Endometrial microvascular endothelial cells (primary cell): ENCODE measurements around the gene ACTR8. TPM values are rescaled to one million over a fixed set of nuclear protein-coding genes. Genes with fewer than 3 reads are reported as not detected.

Source experiments
- in situ Hi-C: cut with HindIII; loops from 2 replicates; pipeline ENCODE4 v1.10.0; 2017; ENCODE audit warnings: low sequenced_read_pairs, low pct_unique_long_range_greater_than_20kb; ENCODE audit errors: inconsistent ontology term
- total RNA-seq: library from RNA; depleted of rRNA; stranded (reverse); fragments of >200 nt; gene quantifications from one replicate; pipeline ENCODE4 v1.2.3, GENCODE V29; 2015; ENCODE audit errors: inconsistent ontology term

ACTR8 gene
- total RNA-seq, 1 donor from 2014 or later = 21.0 TPM

DNA sequence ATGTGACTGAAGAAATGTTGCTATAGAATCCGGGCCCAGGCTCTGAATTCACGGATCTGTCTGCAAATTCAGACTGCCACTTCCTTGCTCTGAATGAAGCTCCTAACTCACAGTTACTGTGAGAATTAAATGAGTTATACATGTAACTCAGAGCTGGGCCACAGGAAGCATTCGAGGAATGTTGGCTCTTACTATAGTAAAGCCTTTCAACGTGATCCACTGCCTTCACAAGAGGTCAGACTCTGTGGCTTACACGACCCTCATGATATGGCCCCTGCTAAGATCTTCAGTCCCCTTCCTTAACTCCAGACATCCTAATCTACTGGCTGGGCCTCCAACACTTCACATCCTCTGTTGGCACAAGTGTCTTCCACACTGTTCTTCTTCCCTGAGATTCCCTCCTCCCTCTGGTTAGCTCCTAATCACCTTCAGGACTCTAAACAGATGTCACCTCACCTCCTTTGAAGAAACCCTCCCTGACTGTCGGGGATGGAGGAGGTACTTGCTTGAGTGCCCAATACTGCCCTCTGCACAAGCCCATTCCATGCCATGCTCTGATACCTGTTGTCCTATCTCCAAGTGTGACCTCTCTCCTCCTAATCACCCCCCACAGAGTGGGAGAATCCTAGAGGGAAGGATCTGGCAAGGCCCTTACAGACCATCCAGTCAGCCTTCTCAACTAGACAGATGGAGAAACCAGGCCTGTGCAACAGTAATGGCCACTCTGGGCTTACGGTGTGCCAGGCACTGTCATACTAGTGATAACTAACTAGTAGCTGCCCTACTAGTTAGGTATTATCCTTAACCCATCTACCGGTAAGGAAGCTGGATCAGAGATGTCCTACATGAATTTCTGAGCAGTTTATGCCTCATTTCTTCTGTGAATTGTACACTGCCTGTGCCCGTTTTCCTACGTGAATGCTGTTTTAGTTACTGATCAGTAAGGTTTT lies 1.3 kb downstream of the ACTR8 start:
- in situ Hi-C loops = no loop called here

- in situ Hi-C loops = no loop called here
These were observed 16.0 kb downstream of the ACTR8 start for GRCh38 chr3:53865732-53866499.

- in situ Hi-C loops = no loop called here
These were observed 18.8 kb downstream of the ACTR8 start for GRCh38 chr3:53863145-53863544.

GRCh38 chr3:53862241-53862640 lies 19.7 kb downstream of the ACTR8 start:
- in situ Hi-C loops = no loop called here

- in situ Hi-C loops = no loop called here
These were observed 21.8 kb downstream of the ACTR8 start for GRCh38 chr3:53860196-53860595.

DNA sequence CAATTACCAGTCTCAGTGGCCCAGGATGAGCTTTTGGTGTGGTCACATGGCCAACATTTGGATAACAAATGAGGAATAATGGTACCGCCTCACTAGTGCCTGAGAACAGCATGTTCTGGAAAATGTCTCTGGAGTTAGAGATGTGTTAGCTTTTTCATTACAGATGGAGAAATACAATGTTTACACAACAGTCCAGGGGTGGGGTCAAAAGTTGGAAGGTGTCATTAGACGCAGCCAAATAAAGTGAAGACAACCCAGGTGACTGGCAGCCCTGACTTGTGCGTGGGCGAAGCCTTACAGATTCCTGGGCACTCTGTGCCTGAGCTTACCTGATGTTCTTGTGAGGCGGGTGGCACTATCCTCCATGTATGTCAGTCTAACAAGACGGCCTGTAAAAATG lies 22.8 kb downstream of the ACTR8 start:
- in situ Hi-C loops = no loop called here

DNA sequence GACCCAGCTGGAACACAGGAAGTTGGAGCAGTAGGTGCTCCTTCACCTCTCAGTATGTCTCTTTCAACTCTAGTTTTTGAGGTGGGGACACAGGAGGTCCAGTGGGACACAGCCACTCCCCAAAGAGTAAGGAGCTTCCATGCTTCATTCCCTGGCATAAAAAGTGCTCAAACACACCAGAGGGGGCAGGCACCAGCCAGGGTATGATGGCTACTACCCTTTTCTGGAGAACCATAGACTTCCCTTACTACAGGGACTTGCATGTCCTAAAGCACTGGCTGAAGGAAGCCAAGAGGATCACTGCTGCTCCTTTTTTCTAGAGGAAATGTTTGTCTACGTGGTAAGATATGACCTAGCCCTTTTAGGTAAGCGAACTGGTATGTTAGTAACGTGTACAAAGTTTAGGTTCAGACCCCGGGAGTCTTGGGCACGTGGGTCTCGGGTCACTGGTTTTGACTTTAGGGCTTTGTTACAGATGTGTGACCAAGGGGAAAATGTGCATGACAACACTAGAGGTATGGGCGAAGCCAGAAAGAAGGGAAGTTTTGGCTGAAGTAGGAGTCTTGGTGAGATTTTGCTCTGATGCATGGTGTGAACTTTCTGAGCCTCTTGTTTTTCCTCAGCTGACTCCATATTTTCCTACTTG lies 23.7 kb downstream of the ACTR8 start:
- in situ Hi-C loops = no loop called here

GRCh38 chr3:53856964-53857363 lies 25.0 kb downstream of the ACTR8 start:
- in situ Hi-C loops = no loop called here

- in situ Hi-C loops = no loop called here
These were observed 31.1 kb downstream of the ACTR8 start for GRCh38 chr3:53850895-53851294.

DNA sequence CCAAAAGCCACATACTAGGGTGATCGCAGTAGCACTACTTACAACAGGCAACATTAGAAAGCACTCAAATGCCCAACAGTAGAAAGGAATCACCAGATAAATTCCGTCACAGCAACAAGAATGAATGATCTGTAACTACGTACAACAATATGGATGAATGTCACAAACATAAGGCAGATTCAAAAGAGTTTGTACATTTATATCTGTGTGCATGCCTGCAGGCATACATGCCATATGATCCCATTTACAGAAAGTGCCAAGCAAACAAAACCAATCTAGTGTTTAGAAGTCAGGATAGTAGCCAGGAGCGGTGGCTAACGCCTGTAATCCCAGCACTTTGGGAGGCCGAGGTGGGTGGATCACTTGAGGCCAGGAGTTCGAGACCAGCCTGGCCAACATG lies 32.0 kb downstream of the ACTR8 start:
- in situ Hi-C loops = no loop called here

DNA sequence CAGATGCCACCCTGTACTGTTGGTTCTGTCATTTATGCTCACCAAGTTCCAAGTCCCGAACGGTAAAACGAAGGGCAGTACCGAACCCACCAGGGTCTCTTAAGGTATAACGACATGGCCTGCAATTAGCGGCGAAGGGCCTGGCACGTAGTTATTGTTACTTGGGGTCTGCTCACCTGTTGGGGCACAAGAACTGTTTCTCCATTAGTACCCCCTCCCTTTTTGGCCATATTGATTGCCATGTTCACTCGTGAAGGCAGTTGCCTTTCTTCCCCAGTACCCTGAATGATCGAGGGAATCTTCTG lies 35.1 kb downstream of the ACTR8 start:
- in situ Hi-C loops = no loop called here

GRCh38 chr3:53846134-53846850 lies 35.7 kb downstream of the ACTR8 start, which contains the start of the genes CHDH and IL17RB:
Gene CHDH, minus strand, starts transcription at chr3:53846419. Its CDS starts 22,411 bp downstream, at chr3:53824008.
Gene IL17RB, plus strand, starts transcription at chr3:53846568. Its CDS starts 21 bp downstream, at chr3:53846589.
- in situ Hi-C loops = no loop called here

DNA sequence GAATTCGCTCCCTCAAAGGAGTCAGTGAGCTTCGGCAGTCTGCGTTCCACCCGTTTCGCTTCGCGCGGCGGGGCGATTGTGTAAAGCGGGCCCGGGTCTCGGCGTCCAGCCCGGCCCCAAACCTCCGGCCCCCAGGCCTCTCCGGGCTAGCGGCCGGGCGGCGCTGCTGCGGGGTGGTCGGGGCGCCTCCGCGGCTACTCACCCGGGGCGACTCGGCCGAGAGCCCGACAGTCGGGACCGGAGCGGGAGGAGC lies 36.1 kb downstream of the ACTR8 start:
- in situ Hi-C loops = no loop called here

GRCh38 chr3:53845103-53845880 lies 36.7 kb downstream of the ACTR8 start:
- in situ Hi-C loops = no loop called here

DNA sequence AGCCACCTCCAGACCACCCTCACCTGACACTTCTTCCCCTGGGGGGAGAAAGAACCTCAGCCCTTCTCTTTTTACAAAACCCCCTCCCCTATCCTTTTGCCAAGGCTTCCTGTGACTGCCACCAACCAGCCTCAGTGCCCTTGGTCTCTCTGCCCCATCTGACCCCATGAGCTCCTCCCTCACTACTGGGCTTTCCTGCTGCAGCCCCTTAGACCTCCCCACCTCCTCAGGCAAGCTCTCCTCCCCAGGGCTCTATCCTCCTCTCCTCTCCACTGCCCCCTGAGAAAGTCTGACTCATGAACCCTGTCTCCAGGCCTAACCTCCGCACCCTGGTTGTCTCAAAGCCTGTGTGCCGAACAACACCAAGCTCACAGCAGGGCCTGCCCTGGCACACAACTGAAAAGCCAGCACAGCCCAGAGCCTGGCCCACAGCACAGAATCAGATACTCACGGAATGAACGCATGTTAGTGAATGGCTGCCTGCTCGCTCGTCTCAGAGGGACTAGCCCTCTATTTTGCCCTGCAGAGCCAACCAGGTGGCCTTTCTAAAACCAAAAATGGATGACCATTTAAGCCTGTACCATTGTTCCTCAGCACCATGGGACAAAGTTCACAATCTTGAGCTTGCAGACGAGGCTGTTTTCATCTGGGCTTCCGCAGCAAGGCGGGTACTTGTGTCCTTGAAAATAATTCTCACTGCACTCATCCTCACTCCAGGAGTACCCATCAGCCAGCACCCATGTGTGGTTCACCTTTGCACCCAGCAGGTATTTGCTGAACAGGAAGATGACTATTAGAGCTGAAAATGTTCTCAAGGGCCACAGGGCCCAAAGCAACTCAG lies 37.5 kb downstream of the ACTR8 start:
- in situ Hi-C loops = no loop called here

DNA sequence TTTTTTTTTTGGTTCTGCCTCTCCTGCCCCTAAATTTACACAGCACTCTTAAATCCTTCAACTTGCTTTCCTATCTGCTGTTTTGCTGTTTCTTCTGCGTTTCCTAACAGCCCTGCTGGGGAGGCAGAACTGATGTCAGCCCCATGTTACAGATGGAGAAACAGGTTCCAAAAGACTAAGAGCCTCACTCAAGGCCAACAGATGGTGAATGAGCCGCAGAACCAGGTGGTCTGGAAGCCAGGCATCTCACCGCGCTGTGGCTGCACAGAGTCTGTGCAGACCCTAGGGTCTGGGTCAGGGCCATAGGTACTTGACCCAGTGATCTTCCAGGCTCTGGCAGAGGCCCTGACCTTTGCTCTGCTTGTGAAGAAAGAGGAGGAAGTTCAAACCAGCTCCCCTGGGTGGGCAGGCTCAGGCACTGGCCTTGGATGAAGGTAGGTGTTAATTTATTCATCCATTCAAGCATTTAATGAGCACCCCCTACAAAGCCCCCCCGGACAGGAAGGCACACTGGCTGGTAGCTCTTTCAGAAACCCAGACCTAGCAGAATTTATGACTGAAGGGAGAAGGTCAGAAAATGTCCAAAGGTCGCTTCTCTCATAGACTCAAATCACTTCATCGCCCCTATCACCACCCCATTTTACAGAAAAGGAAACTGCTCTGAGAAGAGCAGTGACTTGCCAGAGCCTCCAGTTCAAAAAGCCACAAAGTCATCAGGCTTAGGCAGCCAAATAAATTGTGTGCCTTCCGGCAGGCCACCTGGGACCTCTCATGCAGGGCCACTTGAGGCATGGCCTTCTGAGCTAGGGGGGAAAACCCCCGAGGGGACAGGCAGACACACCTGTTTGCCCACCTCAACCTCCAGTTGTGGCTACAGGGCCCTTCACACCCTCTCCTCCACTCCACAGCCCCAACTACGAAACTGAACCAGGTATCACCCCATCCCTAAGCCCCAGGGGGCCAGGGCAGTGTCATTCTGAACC lies 38.5 kb downstream of the ACTR8 start:
- in situ Hi-C loops = no loop called here
